ENCODE data around the gene CACYBP. TPM values are rescaled to one million over a fixed set of nuclear protein-coding genes. Genes with fewer than 3 reads are reported as not detected.

The CACYBP gene
- total RNA-seq, 1 experiment from 2014 or later = 342 TPM

GRCh38 chr1:174995916-174996315 is 3.8 kb upstream of the CACYBP start:
- peaks cover 15% of the 10 kb centered on the region for H3K79me2 ChIP-seq (ENCODE audit: low read length)
- H3K9me2 ChIP-seq (replicated peaks; ENCODE audit: low read length) = no peaks in the 10 kb centered on the region
- no peak for TF ChIP-seq EZH2phosphoT487 (IDR thresholded peaks at IDR 0.05; ENCODE audit: borderline replicate concordance, low read length)
- TF ChIP-seq EZH2 (IDR thresholded peaks at IDR 0.05; ENCODE audit: low read length, unreplicated experiment) = no peak
- no peak for TF ChIP-seq CTCF (conservative IDR thresholded peaks at IDR 0.05; ENCODE audit: low read depth, low read length)
- DNase-seq (no peak), ATAC-seq (no peak)
- H3K27me3 ChIP-seq (ENCODE audit: low read length) = no peaks in the 10 kb centered on the region
- peaks cover 39% of the 10 kb centered on the region for H3K4me1 ChIP-seq (ENCODE audit: insufficient read depth, low read length)
- H3K9ac ChIP-seq (ENCODE audit: low read length) = no peak overlapping the region
- CTCF ChIA-PET = no interaction called here
- H3F3A ChIP-seq (ENCODE audit: low read length, unreplicated experiment) = no peaks in the 10 kb centered on the region
- POLR2A ChIA-PET (ENCODE audit: unreplicated experiment) = no interaction called here
- peaks cover 6% of the 10 kb centered on the region; the same call in 1 of the 2 replicates for H4K20me1 ChIP-seq (ENCODE audit: low read length)
- BruUV-seq (replicated peaks) = no TSS peak
- H3K27ac ChIP-seq (ENCODE audit: low read length) = no peak overlapping the region
- intact Hi-C loops (cut with micrococcal nuclease) = loop anchor here (5.0 kb wide), 1 partner anchor 224 kb away; no protein-coding TSS in a partner anchor
- H3K9me3 ChIP-seq (ENCODE audit: low read length) = no peaks in the 10 kb centered on the region
- H3K4me3 ChIP-seq (ENCODE audit: low read length) = no peak overlapping the region
- peak overlapping the region; percentile 22; the same call in 1 of the 2 replicates for H3K4me2 ChIP-seq (ENCODE audit: low read length)
- H3K36me3 ChIP-seq (ENCODE audit: low read depth, low read length) = no peaks in the 10 kb centered on the region
- no peak overlapping the region for H2AFZ ChIP-seq (ENCODE audit: low read length)

GRCh38 chr1:174996476-174996875 is 3.3 kb upstream of the CACYBP start:
- H3K27me3 ChIP-seq (ENCODE audit: low read length) = no peaks in the 10 kb centered on the region
- no TSS peak for BruUV-seq (replicated peaks)
- no peak overlapping the region for H3K9ac ChIP-seq (ENCODE audit: low read length)
- peak; percentile 66 for DNase-seq
- 0 out of 2 replicates have a peak overlapping the region, but pooled peaks have one; percentile 43 for H3K4me2 ChIP-seq (ENCODE audit: low read length)
- no peaks in the 10 kb centered on the region for H3K36me3 ChIP-seq (ENCODE audit: low read depth, low read length)
- H3K9me2 ChIP-seq (replicated peaks; ENCODE audit: low read length) = no peaks in the 10 kb centered on the region
- H3F3A ChIP-seq (ENCODE audit: low read length, unreplicated experiment) = no peaks in the 10 kb centered on the region
- H3K9me3 ChIP-seq (ENCODE audit: low read length) = no peaks in the 10 kb centered on the region
- CTCF ChIA-PET = interaction anchor here (0.9 kb wide), 1 partner anchor 113 kb away, joined by 4 read pairs; no protein-coding TSS in a partner anchor
- peaks cover 36% of the 10 kb centered on the region for H3K4me1 ChIP-seq (ENCODE audit: insufficient read depth, low read length)
- no peak overlapping the region for H3K4me3 ChIP-seq (ENCODE audit: low read length)
- no peak for TF ChIP-seq EZH2phosphoT487 (IDR thresholded peaks at IDR 0.05; ENCODE audit: borderline replicate concordance, low read length)
- no peak overlapping the region for H3K27ac ChIP-seq (ENCODE audit: low read length)
- H4K20me1 ChIP-seq (ENCODE audit: low read length) = peaks cover 11% of the 10 kb centered on the region
- peaks cover 21% of the 10 kb centered on the region for H3K79me2 ChIP-seq (ENCODE audit: low read length)
- POLR2A ChIA-PET (ENCODE audit: unreplicated experiment) = no interaction called here
- intact Hi-C loops (cut with micrococcal nuclease) = loop anchor here (5.0 kb wide), 1 partner anchor 224 kb away; no protein-coding TSS in a partner anchor
- no peak overlapping the region for H2AFZ ChIP-seq (ENCODE audit: low read length)
- no peak for ATAC-seq

GRCh38 chr1:174997041-174997440 is 2.7 kb upstream of the CACYBP start:
- Histone ChIP-seq H2AFZ (ENCODE audit: low read length) (no peak overlapping the region), H3K79me2 (ENCODE audit: low read length) (peaks cover 27% of the 10 kb centered on the region), H3F3A (ENCODE audit: low read length, unreplicated experiment) (no peaks in the 10 kb centered on the region), H3K4me1 (ENCODE audit: insufficient read depth, low read length) (peaks cover 38% of the 10 kb centered on the region), H3K27me3 (ENCODE audit: low read length) (no peaks in the 10 kb centered on the region), H3K4me3 (ENCODE audit: low read length) (no peak overlapping the region), H3K9ac (ENCODE audit: low read length) (no peak overlapping the region), H4K20me1 (ENCODE audit: low read length) (peaks cover 14% of the 10 kb centered on the region), H3K36me3 (ENCODE audit: low read depth, low read length) (no peaks in the 10 kb centered on the region), H3K9me3 (ENCODE audit: low read length) (no peaks in the 10 kb centered on the region), H3K9me2 (replicated peaks; ENCODE audit: low read length) (no peaks in the 10 kb centered on the region), H3K4me2 (ENCODE audit: low read length) (0 out of 2 replicates have a peak overlapping the region, but pooled peaks have one; percentile 43), H3K27ac (ENCODE audit: low read length) (no peak overlapping the region)
- DNase-seq (no peak), ATAC-seq (no peak)
- no peak for TF ChIP-seq EZH2phosphoT487 (IDR thresholded peaks at IDR 0.05; ENCODE audit: borderline replicate concordance, low read length)
- no peak for TF ChIP-seq CTCF (conservative IDR thresholded peaks at IDR 0.05; ENCODE audit: low read depth, low read length)
- no peak for TF ChIP-seq EZH2 (IDR thresholded peaks at IDR 0.05; ENCODE audit: low read length, unreplicated experiment)
- no TSS peak for BruUV-seq (replicated peaks)
- POLR2A ChIA-PET (ENCODE audit: unreplicated experiment) = no interaction called here
- CTCF ChIA-PET = interaction anchor here (0.9 kb wide), 1 partner anchor 114 kb away, joined by 4 read pairs; no protein-coding TSS in a partner anchor
- intact Hi-C loops (cut with micrococcal nuclease) = loop anchor here (5.0 kb wide), 1 partner anchor 225 kb away; no protein-coding TSS in a partner anchor

Measured in PC-3 (cell line).